Loucy (cell line): ENCODE measurements around the gene MRO.
A peak's percentile ranks its signal among the peaks of the same experiment; 100 is the strongest.
"Not testable (repeated sequence)": the region's sequence is repeated elsewhere in the genome, so short reads cannot be mapped to it uniquely, and the experiment has no call there.

Experiments used
- H2AFZ ChIP-seq: fragments of 200-600 bp; sonication (generic); 2 replicates; pipeline ENCODE4 v1.6.0; 2016; ENCODE audit warnings: antibody characterized with exemption, mild to moderate bottlenecking, low read length, moderate library complexity
- H3F3A ChIP-seq: fragments of 200-600 bp; 2 replicates; pipeline ENCODE4 v1.6.0; 2016; ENCODE audit warnings: antibody characterized with exemption, low read depth, mild to moderate bottlenecking
- H3K27me3 ChIP-seq: fragments of 200-600 bp; sonication (generic); 2 replicates; pipeline ENCODE4 v1.6.1; 2014; ENCODE audit warnings: low read length, mild to moderate bottlenecking; ENCODE audit not compliant: insufficient read depth, poor library complexity, severe bottlenecking
- H3K36me3 ChIP-seq: fragments of 200-600 bp; sonication (generic); 2 replicates; pipeline ENCODE4 v1.6.1; 2016; ENCODE audit warnings: low read length; ENCODE audit not compliant: insufficient read depth
- H3K4me1 ChIP-seq: fragments of 200-600 bp; sonication (generic); 2 replicates; pipeline ENCODE4 v1.5.1; 2014; ENCODE audit warnings: low read length, mild to moderate bottlenecking; ENCODE audit not compliant: insufficient read depth, poor library complexity, severe bottlenecking
- H3K4me2 ChIP-seq: fragments of 200-600 bp; sonication (generic); 2 replicates; pipeline ENCODE4 v1.6.0; 2014; ENCODE audit warnings: antibody characterized with exemption, low read length, low read depth, mild to moderate bottlenecking; ENCODE audit not compliant: poor library complexity, severe bottlenecking
- H3K4me3 ChIP-seq: fragments of 200-600 bp; sonication (generic); 2 replicates; pipeline ENCODE4 v1.5.1; 2014; ENCODE audit warnings: low read length, mild to moderate bottlenecking, mixed read lengths; ENCODE audit not compliant: poor library complexity, severe bottlenecking
- H3K79me2 ChIP-seq: fragments of 200-600 bp; sonication (generic); 2 replicates; pipeline ENCODE4 v1.6.1; 2014; ENCODE audit warnings: low read length; ENCODE audit not compliant: insufficient read depth
- H3K9ac ChIP-seq: fragments of 200-600 bp; sonication (generic); 2 replicates; pipeline ENCODE4 v1.6.0; 2014; ENCODE audit warnings: mild to moderate bottlenecking, low read depth, low read length, moderate library complexity; ENCODE audit not compliant: poor library complexity, severe bottlenecking
- H3K9me2 ChIP-seq: fragments of 200-600 bp; sonication (generic); replicated peaks from 2 replicates; pipeline ENCODE4 v1.6.1; 2016; ENCODE audit warnings: low read depth, low read length, mixed read lengths
- H3K9me3 ChIP-seq: fragments of 200-600 bp; sonication (generic); 2 replicates; pipeline ENCODE4 v1.6.1; 2014; ENCODE audit warnings: mild to moderate bottlenecking, antibody characterized with exemption, low read length, low read depth; ENCODE audit not compliant: insufficient read depth
- H4K20me1 ChIP-seq: fragments of 200-600 bp; sonication (generic); 2 replicates; pipeline ENCODE4 v1.6.0; 2014; ENCODE audit warnings: antibody characterized with exemption, low read length, mild to moderate bottlenecking; ENCODE audit not compliant: insufficient read depth, poor library complexity, severe bottlenecking
- EZH2phosphoT487 ChIP-seq: fragments of 200-600 bp; IDR thresholded peaks from 2 replicates; pipeline ENCODE4 v1.6.1; 2018; ENCODE audit warnings: antibody characterized with exemption, mild to moderate bottlenecking, moderate library complexity, borderline replicate concordance
- TF ChIP-seq, protein P1 (sequence below): fragments of 200-600 bp; sonication (generic); conservative IDR thresholded peaks from 2 replicates; pipeline ENCODE4 v1.5.1; 2014; ENCODE audit warnings: mild to moderate bottlenecking, antibody characterized with exemption, low read length

The MRO gene

DNA sequence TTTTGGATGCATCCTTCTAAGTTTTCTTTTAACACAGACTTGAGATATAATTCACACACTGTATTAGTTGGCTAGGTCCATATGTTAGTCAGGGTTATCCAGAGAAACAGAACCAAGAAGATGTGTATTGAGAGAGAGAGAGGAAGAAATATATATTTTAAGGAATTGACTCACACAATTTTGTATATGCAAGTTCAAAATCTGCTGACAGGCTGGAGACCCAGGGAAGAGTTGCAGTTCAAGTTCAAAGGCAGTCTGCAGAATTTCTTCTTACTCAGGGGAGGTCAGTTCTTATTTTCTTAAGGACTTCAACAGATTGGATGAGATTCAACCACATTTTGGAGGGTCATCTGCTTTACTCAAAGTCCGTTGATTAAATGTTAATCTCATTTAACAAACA is 23.0 kb upstream of the MRO start:
- Histone ChIP-seq H3K36me3 (no peaks in the 10 kb centered on the region), H3K4me1 (no peaks in the 10 kb centered on the region), H2AFZ (no peak overlapping the region), H3K79me2 (no peaks in the 10 kb centered on the region), H3K27me3 (no peaks in the 10 kb centered on the region), H3K4me3 (no peak overlapping the region), H3K4me2 (no peak overlapping the region), H3K9me3 (no peaks in the 10 kb centered on the region), H4K20me1 (no peaks in the 10 kb centered on the region), H3F3A (no peaks in the 10 kb centered on the region), H3K9me2 (no peaks in the 10 kb centered on the region), H3K9ac (no peak overlapping the region)
- no peak for TF ChIP-seq EZH2phosphoT487

DNA sequence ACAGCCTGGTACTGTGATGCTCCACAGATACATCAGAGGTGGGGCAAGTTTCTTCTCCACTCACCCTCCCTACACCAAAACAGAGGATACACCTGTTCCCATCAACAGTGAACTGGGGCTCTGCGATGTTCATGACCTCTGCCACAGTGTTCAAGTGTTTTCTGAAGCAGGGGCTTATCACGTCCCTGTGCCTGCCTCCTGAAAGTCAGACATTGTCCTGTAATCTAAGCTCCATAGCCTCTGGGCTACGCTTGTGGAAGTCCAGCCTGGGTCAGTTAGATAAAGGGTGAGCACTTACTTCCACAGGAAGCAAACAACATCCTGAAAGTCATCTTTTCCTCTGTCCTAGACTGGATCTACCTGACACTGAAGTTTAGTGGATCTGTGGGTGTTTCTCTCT is 20.2 kb upstream of the MRO start:
- H3K79me2 ChIP-seq: no peaks in the 10 kb centered on the region
- no peak overlapping the region for H3K9ac ChIP-seq
- H3K4me2 ChIP-seq: no peak overlapping the region
- no peaks in the 10 kb centered on the region for H4K20me1 ChIP-seq
- H3K4me3 ChIP-seq: no peak overlapping the region
- no peaks in the 10 kb centered on the region for H3K9me3 ChIP-seq
- TF ChIP-seq, protein P1, sequence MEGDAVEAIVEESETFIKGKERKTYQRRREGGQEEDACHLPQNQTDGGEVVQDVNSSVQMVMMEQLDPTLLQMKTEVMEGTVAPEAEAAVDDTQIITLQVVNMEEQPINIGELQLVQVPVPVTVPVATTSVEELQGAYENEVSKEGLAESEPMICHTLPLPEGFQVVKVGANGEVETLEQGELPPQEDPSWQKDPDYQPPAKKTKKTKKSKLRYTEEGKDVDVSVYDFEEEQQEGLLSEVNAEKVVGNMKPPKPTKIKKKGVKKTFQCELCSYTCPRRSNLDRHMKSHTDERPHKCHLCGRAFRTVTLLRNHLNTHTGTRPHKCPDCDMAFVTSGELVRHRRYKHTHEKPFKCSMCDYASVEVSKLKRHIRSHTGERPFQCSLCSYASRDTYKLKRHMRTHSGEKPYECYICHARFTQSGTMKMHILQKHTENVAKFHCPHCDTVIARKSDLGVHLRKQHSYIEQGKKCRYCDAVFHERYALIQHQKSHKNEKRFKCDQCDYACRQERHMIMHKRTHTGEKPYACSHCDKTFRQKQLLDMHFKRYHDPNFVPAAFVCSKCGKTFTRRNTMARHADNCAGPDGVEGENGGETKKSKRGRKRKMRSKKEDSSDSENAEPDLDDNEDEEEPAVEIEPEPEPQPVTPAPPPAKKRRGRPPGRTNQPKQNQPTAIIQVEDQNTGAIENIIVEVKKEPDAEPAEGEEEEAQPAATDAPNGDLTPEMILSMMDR: no peak
- no peak for TF ChIP-seq EZH2phosphoT487
- no peaks in the 10 kb centered on the region for H3K9me2 ChIP-seq
- H3K4me1 ChIP-seq: no peaks in the 10 kb centered on the region
- H3K36me3 ChIP-seq: no peaks in the 10 kb centered on the region
- no peaks in the 10 kb centered on the region for H3K27me3 ChIP-seq
- H3F3A ChIP-seq: no peaks in the 10 kb centered on the region
- H2AFZ ChIP-seq: 0 out of 2 replicates have a peak overlapping the region, but pooled peaks have one; percentile 28

DNA sequence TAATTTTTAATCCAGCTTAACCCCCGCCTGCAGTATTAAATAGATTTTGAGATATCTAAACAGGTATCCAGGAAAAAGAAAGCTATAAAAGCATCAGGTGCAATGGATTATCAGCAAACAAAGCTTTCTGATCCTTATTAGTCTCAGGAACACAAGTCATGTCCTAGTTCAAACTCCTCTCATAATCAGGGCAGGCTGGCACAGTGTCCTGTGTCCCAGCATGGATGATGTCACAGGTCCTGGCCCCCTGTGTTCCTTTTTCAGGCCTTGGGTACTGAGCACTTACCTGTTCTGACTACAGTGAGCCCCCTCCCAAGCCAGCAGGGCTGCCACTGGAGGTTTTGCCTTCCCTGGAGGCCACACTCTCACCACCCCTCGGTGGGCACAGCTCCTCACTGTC is 19.5 kb upstream of the MRO start:
- TF ChIP-seq, protein P1: no peak
- no peak for TF ChIP-seq EZH2phosphoT487
- Histone ChIP-seq H3K79me2 (no peaks in the 10 kb centered on the region), H3K27me3 (no peaks in the 10 kb centered on the region)

DNA sequence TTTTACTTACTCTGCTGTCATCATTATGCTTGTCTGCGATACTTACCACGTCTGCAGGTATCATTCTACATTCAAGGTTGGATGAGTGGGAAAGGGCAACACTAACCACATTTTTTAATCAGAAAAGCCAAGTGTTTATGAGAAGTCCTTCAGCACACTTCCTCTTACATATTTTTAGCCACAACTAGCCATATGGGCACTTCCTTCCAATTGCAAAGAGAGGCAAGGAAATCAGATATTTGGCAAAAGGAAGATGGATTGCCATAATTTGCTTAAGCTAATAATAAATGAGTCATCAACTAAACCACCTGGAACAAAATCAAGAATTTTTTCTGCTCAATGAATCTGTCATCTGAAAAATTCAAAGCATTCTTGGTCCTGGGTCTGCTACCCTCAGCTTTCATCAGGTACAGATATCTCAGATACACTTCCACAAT is 16.7 kb upstream of the MRO start:
- Histone ChIP-seq H3K9me3 (no peaks in the 10 kb centered on the region), H3F3A (no peaks in the 10 kb centered on the region), H3K9me2 (no peaks in the 10 kb centered on the region), H2AFZ (no peak overlapping the region), H3K9ac (no peak overlapping the region), H3K27me3 (no peaks in the 10 kb centered on the region), H3K4me2 (no peak overlapping the region), H3K4me3 (no peak overlapping the region), H3K36me3 (no peaks in the 10 kb centered on the region), H3K4me1 (no peaks in the 10 kb centered on the region), H3K79me2 (no peaks in the 10 kb centered on the region), H4K20me1 (no peaks in the 10 kb centered on the region)
- TF ChIP-seq EZH2phosphoT487: no peak
- TF ChIP-seq, protein P1: no peak

More for the DNA sequence above, 19.5 kb upstream of the MRO start:
- Histone ChIP-seq H3K9ac (no peak overlapping the region), H2AFZ (no peak overlapping the region), H3K4me2 (no peak overlapping the region), H3K9me3 (no peaks in the 10 kb centered on the region), H3K36me3 (no peaks in the 10 kb centered on the region), H3K4me1 (no peaks in the 10 kb centered on the region), H3K9me2 (no peaks in the 10 kb centered on the region), H4K20me1 (no peaks in the 10 kb centered on the region), H3K4me3 (no peak overlapping the region), H3F3A (no peaks in the 10 kb centered on the region)

- H3K4me1 ChIP-seq, H4K20me1 ChIP-seq, H3K4me3 ChIP-seq, H3K36me3 ChIP-seq, H3K9me3 ChIP-seq, H2AFZ ChIP-seq, H3K9ac ChIP-seq, H3F3A ChIP-seq, H3K27me3 ChIP-seq, H3K9me2 ChIP-seq, H3K4me2 ChIP-seq, H3K79me2 ChIP-seq: not testable (repeated sequence)
Measured at GRCh38 chr18:50833496-50833895, 13.7 kb upstream of the MRO start.
